ENCODE data around the gene TTC13.

GRCh38 chr1:230979389-230979716 lies 692 bp upstream of the TTC13 start:
- TF ChIP-seq CTCF (IDR thresholded peaks at IDR 0.05) (no peak), POLR2A (IDR thresholded peaks at IDR 0.05) (no peak), POLR2AphosphoS5 (IDR thresholded peaks at IDR 0.05) (no peak)

Measured in breast epithelium (tissue), 3 donors.